ENCODE measurements around the gene CACNB2.

DNA sequence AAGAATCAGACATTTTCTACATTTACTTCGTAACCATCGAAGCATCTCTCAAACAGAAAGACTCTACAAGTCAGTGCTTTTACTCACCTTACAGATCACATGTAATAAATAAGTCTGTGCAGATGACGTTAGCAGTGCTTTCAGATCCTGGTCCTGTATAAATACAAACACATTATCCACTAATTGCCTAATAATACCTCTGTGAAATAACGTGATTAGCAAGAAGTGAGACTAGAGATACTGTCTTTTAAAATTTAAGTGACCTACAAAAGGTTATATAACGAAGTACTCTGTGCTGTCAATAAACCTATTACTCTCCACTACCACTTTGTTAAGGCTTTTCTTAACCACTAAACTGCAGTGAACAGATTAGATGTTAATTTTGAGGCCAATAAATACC lies 264.3 kb downstream of the CACNB2 start:
- TF ChIP-seq, protein P1, sequence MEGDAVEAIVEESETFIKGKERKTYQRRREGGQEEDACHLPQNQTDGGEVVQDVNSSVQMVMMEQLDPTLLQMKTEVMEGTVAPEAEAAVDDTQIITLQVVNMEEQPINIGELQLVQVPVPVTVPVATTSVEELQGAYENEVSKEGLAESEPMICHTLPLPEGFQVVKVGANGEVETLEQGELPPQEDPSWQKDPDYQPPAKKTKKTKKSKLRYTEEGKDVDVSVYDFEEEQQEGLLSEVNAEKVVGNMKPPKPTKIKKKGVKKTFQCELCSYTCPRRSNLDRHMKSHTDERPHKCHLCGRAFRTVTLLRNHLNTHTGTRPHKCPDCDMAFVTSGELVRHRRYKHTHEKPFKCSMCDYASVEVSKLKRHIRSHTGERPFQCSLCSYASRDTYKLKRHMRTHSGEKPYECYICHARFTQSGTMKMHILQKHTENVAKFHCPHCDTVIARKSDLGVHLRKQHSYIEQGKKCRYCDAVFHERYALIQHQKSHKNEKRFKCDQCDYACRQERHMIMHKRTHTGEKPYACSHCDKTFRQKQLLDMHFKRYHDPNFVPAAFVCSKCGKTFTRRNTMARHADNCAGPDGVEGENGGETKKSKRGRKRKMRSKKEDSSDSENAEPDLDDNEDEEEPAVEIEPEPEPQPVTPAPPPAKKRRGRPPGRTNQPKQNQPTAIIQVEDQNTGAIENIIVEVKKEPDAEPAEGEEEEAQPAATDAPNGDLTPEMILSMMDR (conservative IDR thresholded peaks at IDR 0.05 in 1 of 2, IDR thresholded peaks at IDR 0.05 in 1 of 2; ENCODE audit: extremely low read depth in 1 of 2, insufficient read depth in 1 of 2, low read depth in 1 of 2, low read length in 2 of 2) = no peak
- no peak for TF ChIP-seq EZH2 (IDR thresholded peaks at IDR 0.05; ENCODE audit: borderline replicate concordance, low read length)
